ENCODE data around the gene IRAK2.

Gene IRAK2

DNA sequence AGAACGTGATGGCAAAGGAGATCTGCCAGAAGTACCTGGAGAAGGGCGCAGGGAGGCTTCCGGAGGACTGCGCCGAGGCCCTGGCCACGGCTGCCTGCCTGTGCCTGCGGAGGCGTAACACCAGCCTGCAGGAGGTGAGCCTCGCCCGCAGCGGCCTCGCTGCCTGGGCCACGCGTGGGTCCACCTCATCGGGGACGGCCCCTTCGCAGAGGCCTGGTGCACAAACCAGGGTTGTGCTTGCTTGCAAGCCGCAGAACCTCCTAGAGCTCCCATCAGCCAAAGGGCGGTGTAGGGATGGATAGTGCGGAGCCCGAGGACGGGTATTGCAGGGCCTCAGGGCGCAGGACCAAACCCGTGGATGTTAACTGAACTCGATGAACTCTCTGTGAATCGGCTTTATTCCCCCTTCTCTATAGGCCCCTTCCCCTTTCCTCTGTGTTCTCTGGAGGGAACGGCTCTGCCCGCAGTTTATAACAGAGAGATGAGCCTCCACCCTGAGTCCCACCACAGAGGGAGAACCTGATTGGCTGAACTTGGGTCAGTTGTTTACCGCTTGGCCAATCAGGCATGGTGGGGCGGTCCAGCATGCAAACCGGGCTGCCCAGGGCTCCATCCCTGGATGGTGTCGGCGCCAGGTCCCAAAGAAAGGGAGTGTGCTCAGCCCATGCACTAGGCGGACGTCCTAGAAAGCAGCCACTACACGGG is 70.0 kb downstream of the IRAK2 start:
- no peaks in the 10 kb centered on the region for H3K4me1 ChIP-seq (ENCODE audit: control insufficient read depth, insufficient read depth, low read length)
- H3K9ac ChIP-seq (ENCODE audit: low read depth, low read length): no peak overlapping the region
- H3K36me3 ChIP-seq (ENCODE audit: insufficient read depth, low read length): peaks cover 41% of the 10 kb centered on the region
- H3K4me3 ChIP-seq (ENCODE audit: low read length): no peak overlapping the region
- no peak overlapping the region for H3K4me2 ChIP-seq (ENCODE audit: low read length)
- H3K9me3 ChIP-seq (replicated peaks; ENCODE audit: low read length): no peaks in the 10 kb centered on the region
- H3K27me3 ChIP-seq (ENCODE audit: control insufficient read depth, insufficient read depth, low read length): no peaks in the 10 kb centered on the region

DNA sequence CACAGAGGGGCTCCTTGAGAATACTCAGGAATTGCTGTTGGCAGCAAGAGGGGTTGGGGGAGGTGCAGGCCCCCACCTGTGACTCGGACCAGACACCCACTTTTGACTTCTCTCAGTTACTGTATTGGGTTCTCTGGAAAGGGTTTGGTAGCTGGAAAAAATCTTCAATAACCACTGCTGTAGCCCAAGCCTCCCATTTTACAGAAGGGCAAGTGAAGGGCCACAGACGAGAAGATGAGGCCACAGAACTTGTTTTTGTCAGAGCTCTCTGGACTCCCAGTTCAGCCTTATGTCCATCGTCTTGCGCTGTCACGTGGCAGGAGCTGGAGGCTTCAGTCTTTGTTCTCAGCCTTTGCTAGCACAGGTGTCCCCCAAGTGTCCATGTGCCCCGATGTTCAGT is 70.8 kb downstream of the IRAK2 start:
- Histone ChIP-seq H3K4me3 (ENCODE audit: low read length) (no peak overlapping the region), H3K9me3 (replicated peaks; ENCODE audit: low read length) (no peaks in the 10 kb centered on the region), H3K27me3 (ENCODE audit: control insufficient read depth, insufficient read depth, low read length) (no peaks in the 10 kb centered on the region), H3K36me3 (ENCODE audit: insufficient read depth, low read length) (peaks cover 41% of the 10 kb centered on the region), H3K4me1 (ENCODE audit: control insufficient read depth, insufficient read depth, low read length) (no peaks in the 10 kb centered on the region), H3K9ac (ENCODE audit: low read depth, low read length) (no peak overlapping the region), H3K4me2 (ENCODE audit: low read length) (no peak overlapping the region)

DNA sequence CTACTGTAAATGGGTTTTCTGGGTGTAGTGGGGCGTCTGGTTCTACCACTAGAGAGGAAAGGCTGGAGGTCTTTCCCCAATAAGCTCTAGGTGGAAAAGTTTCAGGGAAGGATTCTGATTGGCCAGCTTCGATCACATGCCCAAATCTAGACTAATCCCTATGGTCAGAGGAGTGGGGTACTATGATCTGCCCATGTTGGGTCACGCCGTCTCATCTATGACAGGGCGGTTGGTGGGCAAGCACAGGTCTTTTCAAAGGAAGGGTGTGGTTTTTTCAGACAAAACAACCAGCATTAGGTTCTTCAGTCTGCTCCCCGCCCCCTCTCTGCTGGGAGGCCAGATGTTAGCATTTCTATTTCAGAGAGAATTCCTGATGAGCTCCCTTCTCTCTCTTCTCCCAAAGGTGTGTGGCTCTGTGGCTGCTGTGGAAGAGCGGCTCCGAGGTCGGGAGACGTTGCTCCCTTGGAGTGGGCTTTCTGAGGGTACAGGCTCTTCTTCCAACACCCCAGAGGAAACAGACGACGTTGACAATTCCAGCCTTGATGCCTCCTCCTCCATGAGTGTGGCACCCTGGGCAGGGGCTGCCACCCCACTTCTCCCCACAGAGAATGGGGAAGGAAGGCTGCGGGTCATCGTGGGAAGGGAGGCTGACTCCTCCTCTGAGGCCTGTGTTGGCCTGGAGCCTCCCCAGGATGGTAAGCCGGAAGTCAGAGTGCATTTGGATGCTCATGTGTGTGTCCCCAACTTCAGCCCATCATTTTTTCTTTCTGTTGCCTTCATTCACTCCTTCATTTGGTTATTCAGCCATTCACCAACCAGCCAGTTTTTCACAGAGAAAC is 73.8 kb downstream of the IRAK2 start:
- H3K27me3 ChIP-seq (ENCODE audit: control insufficient read depth, insufficient read depth, low read length): no peaks in the 10 kb centered on the region
- no peak overlapping the region for H3K4me3 ChIP-seq (ENCODE audit: low read length)
- peaks cover 40% of the 10 kb centered on the region for H3K36me3 ChIP-seq (ENCODE audit: insufficient read depth, low read length)
- H3K9ac ChIP-seq (ENCODE audit: low read depth, low read length): no peak overlapping the region
- no peaks in the 10 kb centered on the region for H3K4me1 ChIP-seq (ENCODE audit: control insufficient read depth, insufficient read depth, low read length)
- H3K9me3 ChIP-seq (replicated peaks; ENCODE audit: low read length): no peaks in the 10 kb centered on the region
- no peak overlapping the region for H3K4me2 ChIP-seq (ENCODE audit: low read length)

DNA sequence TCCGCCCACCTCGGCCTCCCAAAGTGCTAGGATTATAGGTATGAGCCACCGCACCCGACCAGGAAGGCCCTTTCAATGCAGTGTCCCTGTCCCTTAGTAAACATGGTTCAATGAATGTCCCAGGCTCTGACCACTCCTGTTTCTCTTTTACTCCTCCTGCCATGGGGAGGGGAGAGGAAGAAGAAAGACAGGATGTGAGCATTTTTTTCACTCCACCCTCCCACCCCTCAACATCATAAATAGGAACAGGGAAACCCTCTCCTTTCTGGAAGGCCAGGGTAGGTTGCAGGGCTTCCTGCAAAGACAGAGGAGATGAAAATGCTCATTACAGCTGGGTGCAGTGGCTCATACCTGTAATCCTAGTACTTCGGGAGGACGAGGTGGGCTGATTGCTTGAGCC is 76.1 kb downstream of the IRAK2 start:
- Histone ChIP-seq H3K9ac (ENCODE audit: low read depth, low read length) (no peak overlapping the region), H3K36me3 (ENCODE audit: insufficient read depth, low read length) (peaks cover 40% of the 10 kb centered on the region), H3K4me1 (ENCODE audit: control insufficient read depth, insufficient read depth, low read length) (no peaks in the 10 kb centered on the region), H3K27me3 (ENCODE audit: control insufficient read depth, insufficient read depth, low read length) (no peaks in the 10 kb centered on the region), H3K4me2 (ENCODE audit: low read length) (no peak overlapping the region), H3K4me3 (ENCODE audit: low read length) (no peak overlapping the region), H3K9me3 (replicated peaks; ENCODE audit: low read length) (peaks cover 2% of the 10 kb centered on the region)

DNA sequence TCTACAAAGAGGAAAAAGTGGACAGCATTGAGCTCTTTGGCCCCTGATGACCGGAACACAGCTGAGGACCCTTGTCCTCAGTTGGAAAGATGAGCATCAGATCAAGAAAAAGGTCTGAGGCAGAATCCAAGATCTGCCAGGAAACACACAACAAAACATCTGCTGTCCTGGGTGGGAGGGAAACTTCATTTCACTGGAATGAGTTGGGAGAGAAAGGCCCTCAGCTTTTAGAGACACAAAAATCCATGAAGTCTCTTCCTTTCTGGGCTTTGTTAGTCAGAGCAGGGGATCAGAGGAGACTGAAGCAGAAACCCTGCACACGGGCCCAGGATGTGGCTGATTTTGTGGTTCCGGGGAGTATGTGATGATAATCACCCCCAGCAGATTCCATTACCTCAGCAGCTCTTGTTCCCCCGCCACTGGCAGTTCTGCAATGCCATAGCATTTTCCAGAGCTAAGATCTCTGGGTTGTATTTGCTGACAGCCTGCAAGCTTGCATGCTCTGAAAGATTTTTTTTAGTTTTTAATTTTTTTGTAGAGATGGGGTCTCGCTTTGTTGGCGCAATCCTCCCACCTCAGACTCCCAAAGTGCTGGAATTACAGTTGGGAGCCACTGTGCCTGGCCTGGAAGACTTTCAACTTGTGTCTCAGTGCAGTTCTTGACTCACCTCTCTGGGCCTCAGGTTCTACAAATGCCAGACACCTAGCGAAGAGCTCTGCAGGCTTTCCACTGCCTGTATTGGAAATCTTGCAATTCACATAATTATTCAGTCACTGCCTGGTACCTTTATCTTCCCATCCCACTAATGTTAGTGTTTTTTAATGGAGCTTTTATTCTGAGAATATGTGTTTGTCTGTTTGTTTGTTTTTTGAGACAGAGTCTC is 77.7 kb downstream of the IRAK2 start:
- no peaks in the 10 kb centered on the region for H3K27me3 ChIP-seq (ENCODE audit: control insufficient read depth, insufficient read depth, low read length)
- no peak overlapping the region for H3K4me2 ChIP-seq (ENCODE audit: low read length)
- no peak overlapping the region for H3K4me3 ChIP-seq (ENCODE audit: low read length)
- peaks cover 2% of the 10 kb centered on the region for H3K9me3 ChIP-seq (replicated peaks; ENCODE audit: low read length)
- peaks cover 37% of the 10 kb centered on the region for H3K36me3 ChIP-seq (ENCODE audit: insufficient read depth, low read length)
- H3K9ac ChIP-seq (ENCODE audit: low read depth, low read length): no peak overlapping the region
- H3K4me1 ChIP-seq (ENCODE audit: control insufficient read depth, insufficient read depth, low read length): no peaks in the 10 kb centered on the region

DNA sequence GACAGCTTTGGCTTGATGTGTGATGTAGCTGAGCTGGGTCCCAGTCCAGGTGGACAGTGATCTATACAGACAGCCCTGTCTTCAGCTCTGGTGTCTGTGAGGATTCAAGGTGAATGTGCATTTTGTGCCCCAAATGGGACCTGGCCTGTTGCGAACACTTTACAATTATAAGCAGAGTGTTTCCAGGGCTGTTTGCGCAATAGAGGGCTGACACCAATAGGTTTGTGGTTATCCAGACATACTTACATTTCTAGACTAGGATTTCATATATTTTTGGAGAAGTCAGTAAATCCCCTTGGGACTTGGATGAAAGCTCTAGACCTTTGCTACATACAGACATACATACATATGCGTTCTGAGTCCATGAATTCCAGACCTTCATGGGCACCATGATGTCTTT is 79.3 kb downstream of the IRAK2 start:
- Histone ChIP-seq H3K4me1 (ENCODE audit: control insufficient read depth, insufficient read depth, low read length) (peaks cover 3% of the 10 kb centered on the region), H3K4me2 (ENCODE audit: low read length) (no peak overlapping the region), H3K9me3 (replicated peaks; ENCODE audit: low read length) (peaks cover 2% of the 10 kb centered on the region), H3K36me3 (ENCODE audit: insufficient read depth, low read length) (peaks cover 24% of the 10 kb centered on the region), H3K4me3 (ENCODE audit: low read length) (no peak overlapping the region), H3K9ac (ENCODE audit: low read depth, low read length) (no peak overlapping the region), H3K27me3 (ENCODE audit: control insufficient read depth, insufficient read depth, low read length) (no peaks in the 10 kb centered on the region)

DNA sequence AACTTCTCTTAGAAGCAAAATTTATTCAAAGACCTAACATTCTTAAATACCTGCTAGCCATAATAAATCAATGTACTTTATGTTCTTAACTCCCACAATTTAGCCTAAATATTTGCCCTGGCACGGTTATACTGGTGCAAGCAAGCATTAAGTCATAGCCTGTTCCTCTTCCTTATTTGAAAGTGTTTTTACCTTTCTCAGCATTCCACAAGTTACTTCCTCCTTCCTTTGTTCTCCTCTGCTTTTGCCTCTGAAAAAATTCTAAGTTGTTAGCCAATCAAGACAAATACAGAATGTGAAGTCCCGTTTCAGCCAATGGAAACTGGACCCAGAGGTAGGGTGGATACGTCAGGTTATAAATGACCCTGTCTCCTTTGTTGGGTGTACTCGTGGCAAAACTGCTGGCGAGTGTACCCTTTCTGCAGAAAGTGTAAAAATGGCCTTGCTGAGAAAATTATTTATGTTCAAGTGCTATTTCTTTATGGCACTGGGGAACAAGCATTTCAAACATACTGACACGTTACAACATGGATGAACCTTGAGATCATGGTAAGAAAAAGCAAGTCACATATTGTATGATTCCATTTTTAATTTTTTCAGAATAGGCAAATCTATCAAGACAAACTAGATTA is 80.5 kb downstream of the IRAK2 start:
- Histone ChIP-seq H3K36me3 (ENCODE audit: insufficient read depth, low read length) (peaks cover 22% of the 10 kb centered on the region), H3K9me3 (replicated peaks; ENCODE audit: low read length) (peaks cover 2% of the 10 kb centered on the region), H3K4me2 (ENCODE audit: low read length) (no peak overlapping the region), H3K4me3 (ENCODE audit: low read length) (no peak overlapping the region), H3K9ac (ENCODE audit: low read depth, low read length) (no peak overlapping the region), H3K27me3 (ENCODE audit: control insufficient read depth, insufficient read depth, low read length) (no peaks in the 10 kb centered on the region), H3K4me1 (ENCODE audit: control insufficient read depth, insufficient read depth, low read length) (peaks cover 6% of the 10 kb centered on the region)

DNA sequence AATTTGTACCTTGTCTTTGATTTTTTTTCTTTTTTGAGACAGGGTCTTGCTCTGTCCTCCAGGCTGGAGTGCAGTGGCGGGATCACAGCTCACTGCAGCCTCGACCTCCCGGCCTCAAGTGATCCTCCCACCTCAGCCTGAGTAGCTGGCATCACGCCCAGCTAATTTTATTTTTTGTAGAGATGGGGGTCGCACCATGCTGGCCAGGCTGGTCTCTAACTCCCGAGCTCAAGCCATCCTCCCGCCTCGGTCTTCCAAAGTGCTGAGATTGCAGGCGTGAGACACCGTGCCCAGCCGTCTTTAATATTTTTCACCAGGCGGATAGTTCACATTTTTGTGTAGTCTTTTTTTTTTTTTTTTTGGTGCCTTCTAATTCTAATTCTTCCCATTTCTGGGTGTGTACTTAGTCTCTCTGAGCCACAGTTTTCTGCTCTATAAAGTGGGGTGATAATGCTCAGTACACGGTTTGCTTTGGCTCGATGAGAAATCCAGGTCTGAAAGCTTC is 83.0 kb downstream of the IRAK2 start:
- peak overlapping the region; percentile 15 for H3K9ac ChIP-seq (ENCODE audit: low read depth, low read length)
- peaks cover 15% of the 10 kb centered on the region for H3K4me1 ChIP-seq (ENCODE audit: control insufficient read depth, insufficient read depth, low read length)
- H3K36me3 ChIP-seq (ENCODE audit: insufficient read depth, low read length): peaks cover 24% of the 10 kb centered on the region
- H3K4me3 ChIP-seq (ENCODE audit: low read length): peak overlapping the region; percentile 96
- peak overlapping the region; percentile 99 for H3K4me2 ChIP-seq (ENCODE audit: low read length)
- peaks cover 2% of the 10 kb centered on the region for H3K9me3 ChIP-seq (replicated peaks; ENCODE audit: low read length)
- H3K27me3 ChIP-seq (ENCODE audit: control insufficient read depth, insufficient read depth, low read length): no peaks in the 10 kb centered on the region

DNA sequence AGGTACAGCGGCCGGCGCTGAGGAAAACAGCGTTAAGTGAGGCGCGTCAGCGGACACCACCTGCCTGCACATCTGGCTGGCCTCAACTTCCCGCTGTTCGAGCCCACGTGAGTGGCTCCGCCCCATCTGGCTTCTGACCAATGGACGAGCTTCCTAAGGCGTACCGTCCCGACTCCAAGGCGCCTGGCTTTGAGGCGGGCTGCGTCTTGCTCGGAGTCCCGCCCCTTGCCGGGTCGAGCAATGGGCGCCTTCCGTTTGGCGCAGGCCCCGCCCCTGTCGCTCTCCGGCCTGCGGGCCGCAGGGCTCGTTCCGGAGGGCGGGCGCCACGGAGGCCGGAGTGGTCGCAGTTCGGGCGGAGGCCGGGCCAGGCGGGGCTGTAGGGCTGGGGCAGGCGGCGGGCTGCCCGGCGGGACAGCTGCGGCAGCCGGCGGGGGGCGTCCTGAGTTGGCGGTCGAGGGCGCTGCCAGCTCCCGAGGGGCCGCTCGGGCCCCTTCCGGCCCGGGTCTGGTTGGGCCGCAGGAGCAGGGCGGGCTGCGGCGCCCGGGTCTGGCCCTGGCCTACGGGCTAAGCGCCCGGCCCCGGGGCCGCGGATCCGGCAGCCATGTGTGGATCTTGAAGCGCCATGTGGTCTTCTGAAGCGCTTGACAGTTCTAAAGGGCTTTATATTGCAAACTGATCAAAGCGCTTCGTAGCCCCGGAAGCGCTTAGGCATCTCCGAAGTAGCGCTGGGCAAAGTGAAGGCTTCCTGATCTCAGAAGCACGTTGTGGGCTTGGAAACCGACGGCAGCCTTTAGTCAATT is 83.7 kb downstream of the IRAK2 start, which contains the start of gene TATDN2:
TATDN2 (plus strand) TSS at position 276 of the 800 bp plus-strand sequence. CDS start 742 bp downstream, outside the sequence.
- Histone ChIP-seq H3K4me1 (ENCODE audit: control insufficient read depth, insufficient read depth, low read length) (peaks cover 15% of the 10 kb centered on the region), H3K27me3 (ENCODE audit: control insufficient read depth, insufficient read depth, low read length) (no peaks in the 10 kb centered on the region), H3K9ac (ENCODE audit: low read depth, low read length) (peak within 1 kb of the TSS; percentile 88), H3K4me2 (ENCODE audit: low read length) (peak within 1 kb of the TSS; percentile 99), H3K36me3 (ENCODE audit: insufficient read depth, low read length) (peaks cover 28% of the 10 kb centered on the region), H3K4me3 (ENCODE audit: low read length) (peak within 1 kb of the TSS; percentile 96), H3K9me3 (replicated peaks; ENCODE audit: low read length) (peaks cover 2% of the 10 kb centered on the region)

DNA sequence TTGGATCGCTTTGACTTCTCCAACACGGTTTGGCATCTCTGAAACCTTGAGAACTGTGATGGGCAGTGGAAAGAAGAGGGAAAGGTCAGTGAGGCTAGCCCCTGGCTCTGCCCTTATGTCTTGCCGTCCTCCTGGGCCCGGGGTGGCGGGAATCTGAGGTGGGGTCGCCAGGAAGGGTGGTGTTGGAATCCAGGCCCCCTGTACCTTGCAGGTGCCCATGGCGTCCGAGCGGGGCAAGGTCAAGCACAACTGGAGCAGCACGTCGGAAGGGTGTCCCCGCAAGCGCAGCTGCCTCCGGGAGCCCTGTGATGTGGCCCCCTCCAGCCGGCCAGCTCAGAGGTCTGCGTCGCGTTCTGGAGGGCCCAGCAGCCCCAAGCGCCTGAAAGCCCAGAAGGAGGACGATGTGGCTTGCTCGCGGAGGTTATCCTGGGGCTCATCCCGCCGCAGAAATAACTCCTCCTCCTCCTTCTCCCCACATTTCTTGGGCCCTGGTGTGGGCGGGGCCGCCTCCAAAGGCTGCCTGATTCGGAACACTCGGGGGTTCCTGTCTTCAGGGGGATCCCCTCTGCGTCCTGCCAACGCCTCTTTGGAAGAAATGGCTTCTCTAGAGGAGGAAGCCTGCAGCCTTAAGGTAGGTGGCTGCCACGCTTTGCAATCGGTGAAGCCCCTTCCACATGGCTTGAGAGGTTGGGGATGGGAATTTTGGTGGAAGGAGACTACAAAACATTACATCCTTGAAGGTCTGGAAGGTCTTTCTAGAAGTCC is 84.4 kb downstream of the IRAK2 start:
- Histone ChIP-seq H3K36me3 (ENCODE audit: insufficient read depth, low read length) (peaks cover 30% of the 10 kb centered on the region), H3K4me2 (ENCODE audit: low read length) (peak overlapping the region; percentile 99), H3K4me1 (ENCODE audit: control insufficient read depth, insufficient read depth, low read length) (peaks cover 15% of the 10 kb centered on the region), H3K4me3 (ENCODE audit: low read length) (peak overlapping the region; percentile 96), H3K9me3 (replicated peaks; ENCODE audit: low read length) (peaks cover 2% of the 10 kb centered on the region), H3K27me3 (ENCODE audit: control insufficient read depth, insufficient read depth, low read length) (no peaks in the 10 kb centered on the region), H3K9ac (ENCODE audit: low read depth, low read length) (peak overlapping the region; percentile 88)

Measured in skeletal muscle satellite cell (primary cell).